Fibroblast of skin of scalp (primary cell): Measurements from ENCODE around the gene EWSR1. TPM values are rescaled to one million over a fixed set of nuclear protein-coding genes. Genes with fewer than 3 reads are reported as not detected.
"Not testable (repeated sequence)": the region's sequence is repeated elsewhere in the genome, so short reads cannot be mapped to it uniquely, and the experiment has no call there.

ENCODE experiments used
- DNase-seq: peaks from one replicate; pipeline ENCODE4 v3.0.0-alpha.2; 2013
- polyA plus RNA-seq, 2 experiments: library from polyadenylated mRNA; unstranded; fragments of 120-200 nt; gene quantifications; one replicate each; pipeline ENCODE4 v1.2.1, GENCODE V29; 2013; ENCODE audit not compliant: insufficient read length in 2 of 2

EWSR1 gene
- 196 TPM for polyA plus RNA-seq (2013, experiment 1 of 2; ENCODE audit: insufficient read length)
- 192 TPM for polyA plus RNA-seq (2013, experiment 2 of 2; ENCODE audit: insufficient read length)

- DNase-seq, result peak; percentile 99
Observed at GRCh38 chr22:29267858-29268510, at the start of gene EWSR1, which contains the start of gene RHBDD3. TSS of gene EWSR1 (plus strand) at chr22:29268268. CDS start at chr22:29268337, 69 bp downstream. TSS of gene RHBDD3 (minus strand) at chr22:29267981. CDS start at chr22:29265626, 2,355 bp downstream.

- no peak for DNase-seq
Observed at GRCh38 chr22:29218758-29219408, 49.2 kb upstream of the EWSR1 start.

- not testable (repeated sequence) for DNase-seq
Observed at GRCh38 chr22:29219409-29219782, 48.7 kb upstream of the EWSR1 start.

- no peak for DNase-seq
Observed at GRCh38 chr22:29219881-29220670, 48.0 kb upstream of the EWSR1 start.

GRCh38 chr22:29224121-29224858, 43.8 kb upstream of the EWSR1 start:
- peak; percentile 78 for DNase-seq

GRCh38 chr22:29224859-29225410, 43.1 kb upstream of the EWSR1 start:
- DNase-seq, result no peak

- DNase-seq, result peak; percentile 27
Observed at GRCh38 chr22:29225422-29226090, 42.5 kb upstream of the EWSR1 start.

- DNase-seq, result no peak
Observed at GRCh38 chr22:29226351-29226981, 41.6 kb upstream of the EWSR1 start.

GRCh38 chr22:29230972-29231875, 36.8 kb upstream of the EWSR1 start:
- no peak for DNase-seq

GRCh38 chr22:29231971-29232959, 35.8 kb upstream of the EWSR1 start:
- DNase-seq, result no peak

GRCh38 chr22:29233277-29233877, 34.7 kb upstream of the EWSR1 start:
- no peak for DNase-seq

- not testable (repeated sequence) for DNase-seq
Observed at GRCh38 chr22:29240481-29240880, 27.6 kb upstream of the EWSR1 start.

- DNase-seq, result no peak
Observed at GRCh38 chr22:29243874-29244446, 24.1 kb upstream of the EWSR1 start.

- DNase-seq, result no peak
Observed at GRCh38 chr22:29244785-29245625, 23.1 kb upstream of the EWSR1 start.

- peak; percentile 60 for DNase-seq
Observed at GRCh38 chr22:29245626-29246385, 22.3 kb upstream of the EWSR1 start.

GRCh38 chr22:29247891-29248290, 20.2 kb upstream of the EWSR1 start:
- not testable (repeated sequence) for DNase-seq
